GM19099 (cell line): Measurements from ENCODE around the gene HDAC4.

ENCODE experiments used
- POLR2A ChIP-seq: IDR thresholded peaks from 3 replicates; pipeline ENCODE4 v1.6.1; 2011; ENCODE audit warnings: low read depth; ENCODE audit not compliant: insufficient read length; ENCODE audit errors: extremely low read depth

Gene HDAC4

GRCh38 chr2:239167011-239167673 is 233.7 kb downstream of the HDAC4 start:
- no peak for TF ChIP-seq POLR2A

GRCh38 chr2:239166201-239166834 is 234.5 kb downstream of the HDAC4 start:
- TF ChIP-seq POLR2A, result no peak

GRCh38 chr2:239165206-239165831 is 235.5 kb downstream of the HDAC4 start:
- no peak for TF ChIP-seq POLR2A

GRCh38 chr2:239164335-239164871 is 236.4 kb downstream of the HDAC4 start:
- TF ChIP-seq POLR2A, result no peak

- no peak for TF ChIP-seq POLR2A
These were observed 237.0 kb downstream of the HDAC4 start for GRCh38 chr2:239163688-239164334.

GRCh38 chr2:239162976-239163687 is 237.7 kb downstream of the HDAC4 start:
- no peak for TF ChIP-seq POLR2A

- TF ChIP-seq POLR2A, result no peak
These were observed 238.5 kb downstream of the HDAC4 start for GRCh38 chr2:239162141-239162821.

- TF ChIP-seq POLR2A, result no peak
These were observed 239.1 kb downstream of the HDAC4 start for GRCh38 chr2:239161711-239162140.

GRCh38 chr2:239160226-239161143 is 240.3 kb downstream of the HDAC4 start:
- no peak for TF ChIP-seq POLR2A

GRCh38 chr2:239159476-239159911 is 241.3 kb downstream of the HDAC4 start:
- no peak for TF ChIP-seq POLR2A

- no peak for TF ChIP-seq POLR2A
These were observed 242.0 kb downstream of the HDAC4 start for GRCh38 chr2:239158641-239159475.

GRCh38 chr2:239157771-239158170 is 243.0 kb downstream of the HDAC4 start:
- TF ChIP-seq POLR2A, result no peak
